HCT116 (cell line): ENCODE measurements around the gene AK3. TPM values are rescaled to one million over a fixed set of nuclear protein-coding genes. Genes with fewer than 3 reads are reported as not detected.

Experiments
- ATAC-seq: fragments of 200-7000 bp; cut with Tn5 transposase; 2 replicates; pipeline ENCODE4 v1.9.1; 2020; ENCODE audit warnings: mild to moderate bottlenecking, moderate library complexity
- BruUV-seq: library from RNA; stranded (reverse); fragments of 400-500 nt; replicated peaks from 2 replicates; lab custom pipeline; 2021; lab: Mats Ljungman, UMichigan
- CTCF ChIA-PET: fragments of 300-600 bp; sonication (Branson Sonifier 250); formaldehyde crosslinking; loops from one replicate; lab custom pipeline; 2021; ENCODE audit warnings: antibody characterized with exemption; lab: Charles Lee
- POLR2A ChIA-PET: fragments of 300-600, 350-600 bp; sonication (Branson Sonifier 250); formaldehyde crosslinking; loops from one replicate; lab custom pipeline; 2021; ENCODE audit warnings: antibody characterized with exemption; lab: Charles Lee
- RAD21 ChIA-PET, 2 experiments: fragments of 300-600 bp; sonication (Branson Sonifier 250); formaldehyde crosslinking; loops; one replicate each; lab custom pipeline; 2023; ENCODE audit warnings: low total read pairs in 2 of 2; ENCODE audit not compliant: uncharacterized antibody in 2 of 2, unreplicated experiment in 2 of 2, low non-redundant PET in 1 of 2; lab: Charles Lee
- DNase-seq: peaks from one replicate; pipeline ENCODE4 v3.0.0-alpha.2; 2010; ENCODE audit warnings: low read depth, low spot score
- H2AFZ ChIP-seq: fragments of 200-600 bp; shearing (Covaris generic), sonication (generic); 2 replicates; pipeline ENCODE4 v1.6.1; 2017; ENCODE audit warnings: low read depth, mixed run types, mixed read lengths, antibody characterized with exemption, low read length; ENCODE audit not compliant: poor library complexity, severe bottlenecking
- H3K27ac ChIP-seq: 2 replicates; pipeline ENCODE4 v1.5.1; 2012; ENCODE audit warnings: low read depth, low read length
- H3K27me3 ChIP-seq: fragments of 200-600 bp; sonication (generic); 2 replicates; pipeline ENCODE4 v1.6.1; 2016; ENCODE audit warnings: mixed run types, low read length, mixed read lengths; ENCODE audit not compliant: insufficient read depth
- H3K36me3 ChIP-seq, 2 experiments: fragments of 200-500 bp in 1 of 2; fragments of 200-600 bp in 1 of 2; sonication (Bioruptor generic) in 1 of 2; sonication (generic) in 1 of 2; 2 replicates each; pipeline versions ENCODE4 v1.5.1 to v1.6.1; 2014 to 2016; ENCODE audit warnings: low read length in 2 of 2, inconsistent platforms in 1 of 2, mixed read lengths in 1 of 2, mixed run types in 1 of 2; ENCODE audit not compliant: insufficient read depth in 2 of 2, control insufficient read depth in 1 of 2
- H3K4me1 ChIP-seq, 2 experiments: fragments of 200-600 bp in 1 of 2; sonication (generic) in 1 of 2; 2 replicates each; pipeline versions ENCODE4 v1.5.1 to v1.6.1; 2012 to 2017; ENCODE audit warnings: low read length in 2 of 2, inconsistent platforms in 1 of 2, mild to moderate bottlenecking in 1 of 2, mixed read lengths in 1 of 2, mixed run types in 1 of 2, moderate library complexity in 1 of 2; ENCODE audit not compliant: insufficient read depth in 2 of 2, control insufficient read depth in 1 of 2
- H3K4me2 ChIP-seq: fragments of 200-600 bp; sonication (generic); 2 replicates; pipeline ENCODE4 v1.6.1; 2017; ENCODE audit warnings: mixed run types, low read length, mixed read lengths
- H3K4me3 ChIP-seq, 2 experiments: fragments of 200-600 bp in 1 of 2; sonication (generic) in 1 of 2; replicated peaks in 1 of 2; 2 replicates each; pipeline ENCODE4 v1.5.1; 2011 to 2016; ENCODE audit warnings: low read length in 2 of 2, control low read depth in 1 of 2, low read depth in 1 of 2, mild to moderate bottlenecking in 1 of 2, mixed read lengths in 1 of 2, mixed run types in 1 of 2
- H3K79me2 ChIP-seq: fragments of 200-600 bp; sonication (generic); 2 replicates; pipeline ENCODE4 v1.6.1; 2017; ENCODE audit warnings: mild to moderate bottlenecking, mixed run types, low read length, moderate library complexity, mixed read lengths; ENCODE audit not compliant: insufficient read depth
- H3K9ac ChIP-seq: fragments of 200-600 bp; sonication (generic); 2 replicates; pipeline ENCODE4 v1.6.1; 2016; ENCODE audit warnings: low read length, mixed read lengths
- H3K9me2 ChIP-seq: fragments of 200-600 bp; sonication (generic), shearing (Covaris generic); 2 replicates; pipeline ENCODE4 v1.6.1; 2017; ENCODE audit warnings: mixed run types, mild to moderate bottlenecking, moderate library complexity; ENCODE audit not compliant: insufficient read depth
- H3K9me3 ChIP-seq, 2 experiments: fragments of 200-500 bp in 1 of 2; fragments of 200-600 bp in 1 of 2; sonication (Bioruptor generic) in 1 of 2; sonication (generic) in 1 of 2; 2 replicates each; pipeline ENCODE4 v1.6.1; 2014 to 2017; ENCODE audit warnings: low read length in 2 of 2, mixed read lengths in 2 of 2, inconsistent platforms in 1 of 2, low read depth in 1 of 2, mild to moderate bottlenecking in 1 of 2, mixed run types in 1 of 2, moderate library complexity in 1 of 2; ENCODE audit not compliant: control insufficient read depth in 1 of 2, insufficient read depth in 1 of 2
- H4K20me1 ChIP-seq: fragments of 200-600 bp; sonication (generic), shearing (Covaris generic); 2 replicates; pipeline ENCODE4 v1.6.1; 2017; ENCODE audit warnings: mixed run types, mild to moderate bottlenecking, moderate library complexity; ENCODE audit not compliant: insufficient read depth
- CBX3 ChIP-seq: IDR thresholded peaks from 2 replicates; pipeline ENCODE4 v1.6.1; 2012; ENCODE audit warnings: low read depth
- EZH2 ChIP-seq: fragments of 200-600 bp; sonication (generic); IDR thresholded peaks from 2 replicates; pipeline ENCODE4 v1.6.1; 2017; ENCODE audit warnings: antibody characterized with exemption, mixed run types
- EZH2phosphoT487 ChIP-seq: fragments of 200-600 bp; IDR thresholded peaks from 2 replicates; pipeline ENCODE4 v1.6.1; 2018; ENCODE audit warnings: antibody characterized with exemption, borderline replicate concordance
- FOSL1 ChIP-seq: IDR thresholded peaks from 2 replicates; pipeline ENCODE4 v1.6.1; 2012; ENCODE audit warnings: low read depth
- POLR2A ChIP-seq: IDR thresholded peaks from 2 replicates; pipeline ENCODE4 v1.7.0; 2011; ENCODE audit warnings: borderline replicate concordance; ENCODE audit not compliant: insufficient read depth, insufficient read length; ENCODE audit errors: extremely low read depth
- POLR2AphosphoS5 ChIP-seq: IDR thresholded peaks from 2 replicates; pipeline ENCODE4 v1.6.1; 2011; ENCODE audit warnings: mild to moderate bottlenecking, low read depth, low read length, moderate library complexity
- SIN3A ChIP-seq: IDR thresholded peaks from 2 replicates; pipeline ENCODE4 v1.6.1; 2012; ENCODE audit warnings: low read depth
- SP1 ChIP-seq: IDR thresholded peaks from 2 replicates; pipeline ENCODE4 v1.6.1; 2012; ENCODE audit warnings: low read depth
- intact Hi-C: fragments of 100-400 bp; cut with micrococcal nuclease; formaldehyde crosslinking; loops from 2 replicates; pipeline ENCODE4 v1.10.0; 2022
- total RNA-seq: library from RNA; stranded (reverse); gene quantifications from one replicate; pipeline ENCODE4 v1.2.1, GENCODE V29; 2021; ENCODE audit not compliant: unreplicated experiment
- TF ChIP-seq, protein P1 (sequence below): IDR thresholded peaks from 2 replicates; pipeline ENCODE4 v1.6.1; 2012

The AK3 gene
- total RNA-seq, 1 experiment from 2014 or later, result 43.0 TPM

DNA sequence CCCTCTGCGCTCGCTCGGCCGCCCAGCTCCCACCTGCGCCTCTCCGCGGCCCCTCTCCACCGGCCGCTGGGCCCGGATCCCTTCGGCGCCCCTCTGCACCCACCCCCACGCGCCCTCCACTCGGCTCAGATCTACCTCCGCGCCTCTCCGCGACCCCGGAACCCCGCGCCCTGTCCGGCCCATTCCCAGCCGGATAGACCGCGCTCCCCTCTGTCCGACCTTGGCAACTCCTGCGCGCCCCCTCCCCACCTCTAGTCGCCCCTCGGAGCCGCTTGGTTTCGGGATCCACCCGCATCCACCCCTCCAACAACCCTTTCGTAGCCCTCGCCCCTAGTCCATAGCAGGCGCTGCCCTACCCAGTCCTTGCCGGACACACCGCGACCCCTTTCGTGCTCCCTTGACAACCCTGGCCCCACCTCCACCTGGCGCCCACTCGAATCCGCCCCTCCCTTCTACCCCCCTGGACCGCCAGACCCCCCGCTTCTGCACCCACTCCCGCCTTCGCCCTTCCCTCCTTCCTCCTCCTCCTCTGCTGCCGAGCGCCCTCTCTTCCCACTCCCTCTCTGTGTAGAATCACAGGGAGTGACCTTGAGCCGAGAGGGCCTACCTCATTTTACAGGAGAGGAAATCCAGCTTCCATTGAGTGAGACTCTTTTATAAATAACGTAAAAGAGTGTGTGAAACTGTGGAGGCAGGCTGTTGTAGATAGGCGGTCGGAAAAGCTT, 525 bp upstream of the AK3 start:
- no peaks in the 10 kb centered on the region for H4K20me1 ChIP-seq
- no TSS peak for BruUV-seq
- peaks cover 27 to 45% of the 10 kb centered on the region in 2 experiments for H3K4me1 ChIP-seq
- no peak overlapping the region for H2AFZ ChIP-seq
- no peaks in the 10 kb centered on the region for H3K36me3 ChIP-seq
- peak overlapping the region; percentile 65 to 91 for H3K4me3 ChIP-seq
- POLR2A ChIA-PET, result interaction anchor here (0.6 to 1.3 kb wide), 3 partner anchors 62 to 74 kb away, joined by 3 to 5 read pairs (median 4); partner anchors contain the start of gene CDC37L1
- peaks cover 42% of the 10 kb centered on the region for H3K79me2 ChIP-seq
- peak overlapping the region; percentile 92 for H3K4me2 ChIP-seq
- intact Hi-C loops, result no loop called here
- H3K9ac ChIP-seq, result peak overlapping the region; percentile 86
- H3K9me2 ChIP-seq, result no peaks in the 10 kb centered on the region
- RAD21 ChIA-PET, result interaction anchor here in 1 of 2 experiments (0.7 kb wide), 1 partner anchor 12 kb away, joined by 4 read pairs; no protein-coding TSS in a partner anchor
- no peak for DNase-seq
- TF ChIP-seq CBX3 (no peak), SIN3A (no peak), POLR2A (peak; percentile 36), FOSL1 (no peak), EZH2phosphoT487 (no peak), POLR2AphosphoS5 (peak; percentile 73; the same call in 1 of the 2 replicates)
- TF ChIP-seq, protein P1, sequence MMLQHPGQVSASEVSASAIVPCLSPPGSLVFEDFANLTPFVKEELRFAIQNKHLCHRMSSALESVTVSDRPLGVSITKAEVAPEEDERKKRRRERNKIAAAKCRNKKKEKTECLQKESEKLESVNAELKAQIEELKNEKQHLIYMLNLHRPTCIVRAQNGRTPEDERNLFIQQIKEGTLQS, result no peak
- no peaks in the 10 kb centered on the region for H3K27me3 ChIP-seq
- no peaks in the 10 kb centered on the region for H3K9me3 ChIP-seq
- CTCF ChIA-PET, result interaction anchor here (1.1 to 2.1 kb wide), 2 partner anchors 8 to 11 kb away, joined by 5 read pairs; no protein-coding TSS in a partner anchor
- peak; percentile 21 for ATAC-seq
- peak overlapping the region; percentile 84 for H3K27ac ChIP-seq

DNA sequence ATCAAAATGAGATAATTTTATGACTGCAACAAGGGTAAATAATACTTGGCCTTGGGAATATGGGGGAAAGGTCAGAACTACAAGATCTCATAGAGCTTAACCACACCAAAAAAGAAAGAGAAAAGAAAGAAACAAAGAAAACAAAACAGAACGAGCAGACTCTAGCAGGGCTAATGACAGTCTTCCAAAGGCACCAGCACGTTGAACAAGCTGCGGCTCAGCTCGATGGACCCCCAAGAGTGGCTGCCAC, 689 bp downstream of the AK3 start:
- CTCF ChIA-PET, result interaction anchor here (1.1 to 2.1 kb wide), 2 partner anchors 9 to 12 kb away, joined by 5 read pairs; no protein-coding TSS in a partner anchor
- DNase-seq (no peak), ATAC-seq (no peak)
- peaks cover 27 to 45% of the 10 kb centered on the region in 2 experiments for H3K4me1 ChIP-seq
- no peaks in the 10 kb centered on the region for H3K9me3 ChIP-seq
- H3K36me3 ChIP-seq, result no peaks in the 10 kb centered on the region
- H4K20me1 ChIP-seq, result no peaks in the 10 kb centered on the region
- peaks cover 51% of the 10 kb centered on the region for H3K79me2 ChIP-seq
- TF ChIP-seq POLR2A (no peak), EZH2 (no peak), SP1 (no peak), CBX3 (no peak)
- peak overlapping the region; percentile 86 for H3K9ac ChIP-seq
- H3K27me3 ChIP-seq, result no peaks in the 10 kb centered on the region
- BruUV-seq, result no TSS peak
- intact Hi-C loops, result no loop called here
- POLR2A ChIA-PET, result interaction anchor here (1.3 kb wide), 2 partner anchors 8 to 61 kb away, joined by 3 read pairs; partner anchors contain the start of gene CDC37L1
- peak overlapping the region; percentile 92 for H3K4me2 ChIP-seq
- peak overlapping the region; percentile 84 for H3K27ac ChIP-seq
- RAD21 ChIA-PET, result no interaction called here
- no peaks in the 10 kb centered on the region for H3K9me2 ChIP-seq
- H2AFZ ChIP-seq, result no peak overlapping the region
- H3K4me3 ChIP-seq, result peak overlapping the region; percentile 65 to 91
